ENCODE data around the gene RHOA.

The RHOA gene

GRCh38 chr3:49403891-49404290, 7.9 kb downstream of the RHOA start:
- H3K36me3 ChIP-seq (ENCODE audit: control insufficient read depth in 2 of 2, insufficient read depth in 1 of 2, low read length in 2 of 2): peaks cover 3 to 18% of the 10 kb centered on the region in 2 experiments; a peak in 2 of 3 replicates
- ChIA-PET CTCF (no interaction called here), POLR2A (no interaction called here)
- H3K4me1 ChIP-seq (ENCODE audit: control insufficient read depth, insufficient read depth, low read length): peaks cover 20% of the 10 kb centered on the region
- no peak overlapping the region for H3K4me3 ChIP-seq (ENCODE audit: low read depth, low read length)
- H3K27ac ChIP-seq (ENCODE audit: extremely low read depth, low read depth, low read length): no peak overlapping the region
- TF ChIP-seq KLF8 (tag by site-specific recombination; IDR thresholded peaks at IDR 0.05) (no peak), ZBTB44 (tag by site-specific recombination; IDR thresholded peaks at IDR 0.05) (no peak), ZNF18 (tag by site-specific recombination; IDR thresholded peaks at IDR 0.05) (no peak), HOXD13 (CRISPR knock-in tag; IDR thresholded peaks at IDR 0.05; ENCODE audit: borderline replicate concordance) (no peak), ZNF394 (tag by site-specific recombination; IDR thresholded peaks at IDR 0.05; ENCODE audit: borderline replicate concordance) (no peak), ZNF473 (tag by site-specific recombination; IDR thresholded peaks at IDR 0.05) (no peak), ZNF707 (tag by site-specific recombination; IDR thresholded peaks at IDR 0.05) (no peak), BCL6B (tag by site-specific recombination; IDR thresholded peaks at IDR 0.05) (no peak), ZBTB7A (tag by site-specific recombination; IDR thresholded peaks at IDR 0.05; ENCODE audit: low read depth) (no peak), IKZF3 (tag by site-specific recombination; IDR thresholded peaks at IDR 0.05) (no peak), ZNF76 (tag by site-specific recombination; IDR thresholded peaks at IDR 0.05; ENCODE audit: borderline replicate concordance, low read depth) (no peak), ZNF791 (tag by site-specific recombination; IDR thresholded peaks at IDR 0.05) (no peak), OVOL3 (tag by site-specific recombination; IDR thresholded peaks at IDR 0.05) (no peak), ZNF555 (tag by site-specific recombination; conservative IDR thresholded peaks at IDR 0.05) (no peak), ZFHX2 (tag by site-specific recombination; conservative IDR thresholded peaks at IDR 0.05) (no peak), ZNF335 (tag by site-specific recombination; conservative IDR thresholded peaks at IDR 0.05) (no peak), WT1 (tag by site-specific recombination; IDR thresholded peaks at IDR 0.05) (no peak)
- no peaks in the 10 kb centered on the region for H3K9me3 ChIP-seq (ENCODE audit: control insufficient read depth, insufficient read depth, low read depth, low read length)

GRCh38 chr3:49401766-49402165, 10.0 kb downstream of the RHOA start:
- ChIA-PET CTCF (interaction anchor here (0.6 to 0.7 kb wide), 3 partner anchors 59 to 527 kb away, joined by 3 read pairs; no protein-coding TSS in a partner anchor), POLR2A (no interaction called here)
- Histone ChIP-seq H3K36me3 (ENCODE audit: control insufficient read depth in 2 of 2, insufficient read depth in 1 of 2, low read length in 2 of 2) (peaks cover 3 to 18% of the 10 kb centered on the region in 2 experiments; a peak in 2 of 3 replicates), H3K4me1 (ENCODE audit: control insufficient read depth, insufficient read depth, low read length) (peaks cover 15% of the 10 kb centered on the region), H3K9me3 (ENCODE audit: control insufficient read depth, insufficient read depth, low read depth, low read length) (no peaks in the 10 kb centered on the region), H3K4me3 (ENCODE audit: low read depth, low read length) (no peak overlapping the region), H3K27ac (ENCODE audit: extremely low read depth, low read depth, low read length) (no peak overlapping the region)
- TF ChIP-seq ZNF112 (tag by site-specific recombination; IDR thresholded peaks at IDR 0.05): no peak

GRCh38 chr3:49399461-49399860, 12.3 kb downstream of the RHOA start:
- Histone ChIP-seq H3K4me1 (ENCODE audit: control insufficient read depth, insufficient read depth, low read length) (peaks cover 5% of the 10 kb centered on the region), H3K36me3 (ENCODE audit: control insufficient read depth in 2 of 2, insufficient read depth in 1 of 2, low read length in 2 of 2) (peaks cover 6 to 28% of the 10 kb centered on the region in 2 experiments; a peak in 2 of 3 replicates), H3K4me3 (ENCODE audit: low read depth, low read length) (no peak overlapping the region), H3K27ac (ENCODE audit: extremely low read depth, low read depth, low read length) (no peak overlapping the region), H3K9me3 (ENCODE audit: control insufficient read depth, insufficient read depth, low read depth, low read length) (no peaks in the 10 kb centered on the region)
- POLR2A ChIA-PET: no interaction called here
- CTCF ChIA-PET: no interaction called here
- TF ChIP-seq KLF17 (tag by site-specific recombination; IDR thresholded peaks at IDR 0.05) (no peak), ZNF837 (tag by site-specific recombination; IDR thresholded peaks at IDR 0.05) (no peak), PRDM10 (tag by site-specific recombination; IDR thresholded peaks at IDR 0.05) (no peak), ZNF623 (tag by site-specific recombination; IDR thresholded peaks at IDR 0.05) (no peak)

All from HEK293 (cell line).